Epithelial cell of esophagus (primary cell): ENCODE results near the gene CD9.

Experiments
- DNase-seq: peaks from one replicate; pipeline ENCODE4 v3.0.0; 2010; ENCODE audit warnings: low read depth
- H3K4me3 ChIP-seq: 2 replicates; pipeline ENCODE4 v1.5.1; 2011; ENCODE audit warnings: mild to moderate bottlenecking, low read length, control low read depth
- TF ChIP-seq, protein P1 (sequence below): IDR thresholded peaks from 2 replicates; pipeline ENCODE4 v1.5.1; 2011; ENCODE audit warnings: low read depth, mild to moderate bottlenecking, low read length, control low read depth, inconsistent platforms; ENCODE audit not compliant: insufficient read depth; ENCODE audit errors: missing control alignments

Gene CD9

GRCh38 chr12:6266971-6267721 lies 66.9 kb downstream of the CD9 start:
- peak; percentile 68 for DNase-seq
- TF ChIP-seq, protein P1, sequence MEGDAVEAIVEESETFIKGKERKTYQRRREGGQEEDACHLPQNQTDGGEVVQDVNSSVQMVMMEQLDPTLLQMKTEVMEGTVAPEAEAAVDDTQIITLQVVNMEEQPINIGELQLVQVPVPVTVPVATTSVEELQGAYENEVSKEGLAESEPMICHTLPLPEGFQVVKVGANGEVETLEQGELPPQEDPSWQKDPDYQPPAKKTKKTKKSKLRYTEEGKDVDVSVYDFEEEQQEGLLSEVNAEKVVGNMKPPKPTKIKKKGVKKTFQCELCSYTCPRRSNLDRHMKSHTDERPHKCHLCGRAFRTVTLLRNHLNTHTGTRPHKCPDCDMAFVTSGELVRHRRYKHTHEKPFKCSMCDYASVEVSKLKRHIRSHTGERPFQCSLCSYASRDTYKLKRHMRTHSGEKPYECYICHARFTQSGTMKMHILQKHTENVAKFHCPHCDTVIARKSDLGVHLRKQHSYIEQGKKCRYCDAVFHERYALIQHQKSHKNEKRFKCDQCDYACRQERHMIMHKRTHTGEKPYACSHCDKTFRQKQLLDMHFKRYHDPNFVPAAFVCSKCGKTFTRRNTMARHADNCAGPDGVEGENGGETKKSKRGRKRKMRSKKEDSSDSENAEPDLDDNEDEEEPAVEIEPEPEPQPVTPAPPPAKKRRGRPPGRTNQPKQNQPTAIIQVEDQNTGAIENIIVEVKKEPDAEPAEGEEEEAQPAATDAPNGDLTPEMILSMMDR: peak; percentile 26
- H3K4me3 ChIP-seq: no peak overlapping the region

DNA sequence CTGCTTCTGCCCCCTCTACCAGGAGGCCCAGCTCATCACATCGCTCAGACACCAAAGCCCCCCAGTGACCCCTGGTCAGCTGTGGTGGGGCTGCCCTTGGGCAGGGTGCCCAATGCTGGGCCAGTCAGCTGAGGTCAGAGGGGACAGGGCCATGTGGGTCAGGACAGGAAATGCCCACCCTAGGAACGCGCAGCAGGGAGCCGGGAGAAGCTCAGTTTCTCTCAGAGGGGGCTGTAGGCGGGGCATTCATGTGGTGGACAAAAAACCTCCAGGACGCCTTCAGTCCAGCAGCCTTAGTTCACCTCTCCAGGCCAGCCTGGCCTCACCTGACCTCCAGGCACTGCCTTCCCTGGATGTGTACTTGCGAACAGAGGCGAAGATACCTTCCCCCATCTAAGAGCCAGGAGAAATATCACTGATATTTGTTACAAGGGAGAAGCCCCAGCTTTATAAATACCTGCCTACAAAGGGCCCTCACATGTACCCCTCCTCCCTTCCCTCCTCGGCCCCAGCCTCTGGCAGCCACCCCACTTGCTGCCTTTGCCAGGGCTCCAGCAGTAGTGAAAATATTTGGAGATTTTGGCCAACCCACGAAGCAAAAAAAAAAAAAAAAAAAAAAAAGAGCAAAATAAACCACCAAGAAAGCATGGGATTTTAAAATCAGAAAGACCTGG lies 68.4 kb downstream of the CD9 start:
- no peak for DNase-seq
- H3K4me3 ChIP-seq: no peak overlapping the region
- TF ChIP-seq, protein P1: no peak

GRCh38 chr12:6269986-6270385 lies 69.8 kb downstream of the CD9 start:
- no peak overlapping the region for H3K4me3 ChIP-seq
- TF ChIP-seq, protein P1: no peak
- DNase-seq: no peak

GRCh38 chr12:6271281-6271680 lies 71.1 kb downstream of the CD9 start:
- TF ChIP-seq, protein P1: no peak
- no peak for DNase-seq
- H3K4me3 ChIP-seq: no peak overlapping the region

DNA sequence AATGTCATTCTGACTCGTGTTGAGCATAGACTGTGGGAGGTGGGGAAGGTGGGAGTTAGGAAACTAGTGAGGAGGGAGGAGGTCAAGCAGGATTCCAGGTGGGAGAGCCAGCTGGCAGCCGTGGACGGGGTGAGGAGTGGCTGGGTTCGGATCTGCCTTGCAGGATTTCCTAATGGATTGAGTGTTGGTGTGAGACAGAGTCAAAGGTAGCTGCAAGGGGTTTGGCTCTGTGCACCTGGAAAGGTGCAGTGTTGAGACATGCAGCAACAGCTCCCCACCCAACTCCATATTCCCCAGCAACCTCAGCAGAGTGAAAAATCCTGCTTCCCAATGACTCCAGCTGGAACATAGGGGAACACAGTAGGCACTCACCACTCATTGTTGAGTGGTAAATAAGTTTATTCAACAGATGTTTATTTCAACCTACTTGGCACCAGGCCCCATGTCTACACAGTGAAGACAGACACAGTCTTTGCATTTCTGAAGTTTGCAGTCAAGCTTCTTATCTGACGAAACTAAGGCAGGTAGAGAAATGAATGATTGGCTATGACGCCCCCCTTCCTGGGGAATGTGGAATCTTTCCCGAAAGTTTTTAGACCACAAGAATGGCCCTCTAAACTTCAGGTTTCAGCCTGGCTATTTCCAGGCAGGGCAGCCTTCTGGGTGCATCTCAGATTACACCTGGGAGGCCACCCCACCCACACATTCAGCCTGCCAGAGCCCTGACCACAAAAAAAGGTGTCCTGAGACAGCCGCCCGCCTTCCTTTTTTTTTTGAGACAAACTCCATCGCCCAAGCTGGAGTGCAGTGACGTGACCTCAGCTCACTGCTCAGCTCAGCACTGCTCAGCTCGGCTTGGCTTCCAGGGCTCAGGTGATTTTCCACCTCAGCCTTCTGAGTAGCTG lies 72.4 kb downstream of the CD9 start:
- no peak overlapping the region for H3K4me3 ChIP-seq
- TF ChIP-seq, protein P1: no peak
- DNase-seq: peak; percentile 98

DNA sequence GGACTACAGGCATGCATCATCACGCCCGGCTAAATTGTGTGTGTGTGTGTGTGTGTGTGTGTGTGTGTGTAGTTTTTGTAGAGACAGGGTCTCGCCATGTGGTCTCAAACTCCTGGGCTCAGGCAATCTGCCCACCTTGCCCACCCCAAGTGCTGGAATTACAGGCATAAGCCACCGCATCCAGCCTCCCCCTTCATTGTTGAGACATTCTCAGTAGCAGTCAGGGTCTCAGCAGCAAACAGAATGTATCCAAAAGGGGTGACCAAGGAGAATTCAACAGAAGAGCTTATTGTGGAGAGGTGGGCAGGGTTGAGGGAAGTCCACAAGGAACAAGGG lies 73.0 kb downstream of the CD9 start:
- no peak for DNase-seq
- TF ChIP-seq, protein P1: no peak
- no peak overlapping the region for H3K4me3 ChIP-seq
